ENCODE measurements around the gene KIAA0753. TPM values are rescaled to one million over a fixed set of nuclear protein-coding genes. Genes with fewer than 3 reads are reported as not detected.

KIAA0753 gene
- total RNA-seq, 4 donors from 2014 or later, result 20.8 to 46.7 (median 25.6) TPM

DNA sequence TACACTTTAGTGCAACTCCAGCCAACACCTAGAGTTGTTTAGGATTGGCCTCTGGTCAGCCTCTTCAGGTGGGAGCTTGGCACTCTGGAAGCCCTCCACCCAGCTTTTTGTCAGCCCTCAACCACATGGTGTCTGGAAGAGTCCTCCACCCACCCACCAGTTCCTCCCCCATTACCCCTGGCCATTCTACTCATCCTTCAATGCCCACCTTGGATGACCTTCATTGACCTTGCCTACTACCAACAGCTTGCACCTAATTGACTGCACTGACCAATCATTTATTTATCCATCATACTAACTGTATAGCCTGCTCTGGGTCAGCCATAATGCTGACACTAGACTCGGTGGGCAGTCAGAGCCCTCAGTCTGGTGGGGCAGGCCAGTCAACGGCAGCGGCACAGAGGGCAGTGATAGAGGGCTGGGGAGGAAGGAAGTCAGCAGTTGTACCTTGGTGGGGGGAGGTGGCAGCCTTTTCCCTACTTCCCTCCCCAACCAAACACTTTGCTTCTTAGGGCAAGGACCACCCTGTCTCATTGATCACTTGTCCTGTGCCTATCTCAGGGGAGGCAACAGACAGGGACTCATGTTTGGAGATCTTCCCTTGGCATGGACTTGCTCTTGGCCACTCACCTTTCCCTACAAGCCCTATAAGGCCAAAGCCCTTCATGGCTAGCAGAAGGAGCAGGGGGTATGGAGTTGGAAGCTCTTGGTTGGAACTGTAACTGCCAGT is 43.4 kb upstream of the KIAA0753 start:
- Histone ChIP-seq H3K4me1 (no peaks in the 10 kb centered on the region), H3K27ac (no peak overlapping the region), H3K27me3 (no peaks in the 10 kb centered on the region), H3K9me3 (no peaks in the 10 kb centered on the region), H3K36me3 (no peaks in the 10 kb centered on the region), H3K4me3 (replicated peaks in 1 of 3) (no peak overlapping the region)
- intact Hi-C loops (cut with DNase I), result no loop called here
- no peak for TF ChIP-seq POLR2A (IDR thresholded peaks at IDR 0.05)
- TF ChIP-seq, protein P1, sequence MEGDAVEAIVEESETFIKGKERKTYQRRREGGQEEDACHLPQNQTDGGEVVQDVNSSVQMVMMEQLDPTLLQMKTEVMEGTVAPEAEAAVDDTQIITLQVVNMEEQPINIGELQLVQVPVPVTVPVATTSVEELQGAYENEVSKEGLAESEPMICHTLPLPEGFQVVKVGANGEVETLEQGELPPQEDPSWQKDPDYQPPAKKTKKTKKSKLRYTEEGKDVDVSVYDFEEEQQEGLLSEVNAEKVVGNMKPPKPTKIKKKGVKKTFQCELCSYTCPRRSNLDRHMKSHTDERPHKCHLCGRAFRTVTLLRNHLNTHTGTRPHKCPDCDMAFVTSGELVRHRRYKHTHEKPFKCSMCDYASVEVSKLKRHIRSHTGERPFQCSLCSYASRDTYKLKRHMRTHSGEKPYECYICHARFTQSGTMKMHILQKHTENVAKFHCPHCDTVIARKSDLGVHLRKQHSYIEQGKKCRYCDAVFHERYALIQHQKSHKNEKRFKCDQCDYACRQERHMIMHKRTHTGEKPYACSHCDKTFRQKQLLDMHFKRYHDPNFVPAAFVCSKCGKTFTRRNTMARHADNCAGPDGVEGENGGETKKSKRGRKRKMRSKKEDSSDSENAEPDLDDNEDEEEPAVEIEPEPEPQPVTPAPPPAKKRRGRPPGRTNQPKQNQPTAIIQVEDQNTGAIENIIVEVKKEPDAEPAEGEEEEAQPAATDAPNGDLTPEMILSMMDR (IDR thresholded peaks at IDR 0.05), result no peak
- 78 to 95% methylated on average over 3 of the region's 3 CpGs for WGBS, 2 donors
- DNase-seq, result no peak

DNA sequence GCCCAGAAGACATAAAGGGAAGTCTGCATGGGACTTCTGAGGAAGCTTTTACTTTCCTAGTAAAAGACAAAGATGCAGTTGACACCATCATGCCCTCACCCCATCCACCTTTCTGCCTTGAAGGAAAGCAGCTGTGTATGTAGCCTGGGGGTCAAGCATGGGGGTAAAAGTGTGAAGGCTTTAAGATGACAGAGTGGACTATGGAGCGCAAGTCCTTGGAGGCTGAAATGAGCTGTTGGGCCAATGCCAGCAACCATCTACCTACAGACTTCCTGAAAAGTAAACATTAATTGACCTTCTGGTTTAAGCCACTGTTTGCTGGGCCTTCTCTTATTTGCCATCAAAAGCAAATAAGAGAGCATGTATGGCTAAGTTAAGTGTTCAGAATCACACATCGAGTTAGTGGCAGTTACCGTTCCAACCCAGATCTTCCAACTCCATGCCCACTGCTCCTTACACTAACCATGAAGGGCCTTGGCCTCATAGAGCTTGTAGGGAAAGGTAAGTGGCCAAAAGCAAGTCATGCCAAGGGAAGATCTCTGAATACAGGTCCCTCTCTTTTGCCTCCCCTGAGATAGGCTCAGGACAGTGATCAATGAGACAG is 42.7 kb upstream of the KIAA0753 start:
- TF ChIP-seq, protein P1 (IDR thresholded peaks at IDR 0.05), result no peak
- no peak for TF ChIP-seq POLR2A (IDR thresholded peaks at IDR 0.05)
- intact Hi-C loops (cut with DNase I), result no loop called here
- Histone ChIP-seq H3K4me1 (no peaks in the 10 kb centered on the region), H3K9me3 (no peaks in the 10 kb centered on the region), H3K27me3 (no peaks in the 10 kb centered on the region), H3K36me3 (no peaks in the 10 kb centered on the region), H3K4me3 (replicated peaks in 1 of 3) (no peak overlapping the region), H3K27ac (no peak overlapping the region)
- WGBS, 2 donors, result 88 to 95% methylated on average over 3 of the region's 3 CpGs
- no peak for DNase-seq

DNA sequence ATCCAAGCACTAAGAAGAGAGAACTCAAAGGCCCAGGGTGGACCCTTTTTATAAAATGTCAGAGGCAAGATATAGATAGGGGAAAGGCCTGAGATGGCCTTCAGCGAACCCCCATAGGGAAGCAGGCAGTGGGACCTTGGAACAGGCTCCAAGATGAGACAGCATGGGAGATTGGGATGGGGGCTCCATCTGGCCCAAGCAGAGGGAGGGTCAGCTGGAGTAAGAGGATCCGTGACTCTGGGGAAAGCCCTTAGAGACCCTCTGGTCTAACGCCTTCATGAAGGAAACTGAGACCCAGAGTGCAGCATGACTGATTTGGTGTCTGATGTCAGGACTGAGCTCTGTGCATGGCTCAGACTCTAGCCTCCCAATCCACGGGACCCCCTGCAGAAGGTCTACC is 41.8 kb upstream of the KIAA0753 start:
- DNase-seq, result no peak
- WGBS, 2 donors, result 90 to 91% methylated on average over 3 to 4 of the region's 4 CpGs
- TF ChIP-seq, protein P1 (IDR thresholded peaks at IDR 0.05), result no peak
- no peak for TF ChIP-seq POLR2A (IDR thresholded peaks at IDR 0.05)
- no peaks in the 10 kb centered on the region for H3K4me1 ChIP-seq
- intact Hi-C loops (cut with DNase I), result no loop called here
- no peak overlapping the region for H3K27ac ChIP-seq
- H3K27me3 ChIP-seq, result no peaks in the 10 kb centered on the region
- no peaks in the 10 kb centered on the region for H3K36me3 ChIP-seq
- no peaks in the 10 kb centered on the region for H3K9me3 ChIP-seq
- no peak overlapping the region for H3K4me3 ChIP-seq (replicated peaks in 1 of 3)

DNA sequence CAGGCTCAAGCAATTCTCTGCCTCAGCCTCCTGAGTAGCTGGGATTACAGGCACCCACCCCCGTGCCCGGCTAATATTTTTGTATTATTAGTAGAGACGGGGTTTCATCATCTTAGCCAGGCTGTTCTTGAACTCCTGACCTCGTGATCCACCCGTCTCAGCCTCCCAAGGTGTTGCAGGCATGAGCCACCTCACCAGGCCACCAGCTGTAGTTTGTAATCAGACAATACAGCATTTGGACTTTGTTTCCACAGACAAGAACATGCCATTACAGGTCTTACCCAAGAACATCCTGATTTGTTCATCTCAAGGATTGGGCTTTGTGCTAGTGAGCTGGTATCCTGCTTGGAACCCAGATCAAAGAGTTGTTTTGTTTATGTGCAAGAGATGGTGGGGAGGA is 41.2 kb upstream of the KIAA0753 start:
- Histone ChIP-seq H3K27me3 (no peaks in the 10 kb centered on the region), H3K4me1 (no peaks in the 10 kb centered on the region), H3K27ac (no peak overlapping the region), H3K4me3 (replicated peaks in 1 of 3) (no peak overlapping the region), H3K36me3 (no peaks in the 10 kb centered on the region), H3K9me3 (no peaks in the 10 kb centered on the region)
- 78 to 83% methylated on average over 5 of the region's 5 CpGs for WGBS, 2 donors
- no peak for DNase-seq
- intact Hi-C loops (cut with DNase I), result no loop called here
- no peak for TF ChIP-seq POLR2A (IDR thresholded peaks at IDR 0.05)
- TF ChIP-seq, protein P1 (IDR thresholded peaks at IDR 0.05), result no peak

DNA sequence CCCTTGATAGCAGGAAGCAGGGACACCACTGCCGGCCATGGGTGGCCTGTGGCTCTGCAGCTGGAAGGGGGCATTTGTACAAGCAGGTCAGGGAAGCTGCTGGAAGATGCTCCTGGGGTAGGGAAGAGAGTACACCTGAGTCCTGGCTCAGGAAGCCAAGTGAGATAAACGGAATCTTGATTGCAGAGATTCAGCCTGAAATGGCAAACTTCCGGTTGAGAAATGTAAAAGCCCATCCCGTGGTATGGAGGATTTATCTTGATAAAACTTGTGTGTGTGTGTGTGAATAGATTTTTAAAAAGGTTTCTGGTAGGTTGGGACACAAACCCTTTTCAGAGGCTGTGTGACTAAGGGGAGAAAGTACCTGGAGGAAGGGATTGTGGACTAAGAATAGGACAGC is 40.7 kb upstream of the KIAA0753 start:
- 68 to 72% methylated on average over 4 of the region's 4 CpGs for WGBS, 2 donors
- H3K4me3 ChIP-seq (replicated peaks in 1 of 3), result no peak overlapping the region
- no peak overlapping the region for H3K27ac ChIP-seq
- H3K36me3 ChIP-seq, result no peaks in the 10 kb centered on the region
- intact Hi-C loops (cut with DNase I), result no loop called here
- H3K4me1 ChIP-seq, result no peaks in the 10 kb centered on the region
- DNase-seq, result no peak
- no peaks in the 10 kb centered on the region for H3K9me3 ChIP-seq
- TF ChIP-seq, protein P1 (IDR thresholded peaks at IDR 0.05), result no peak
- TF ChIP-seq POLR2A (IDR thresholded peaks at IDR 0.05), result no peak
- H3K27me3 ChIP-seq, result no peaks in the 10 kb centered on the region
